WTC11 (cell line): ENCODE data around the gene USP34. TPM values are rescaled to one million over a fixed set of nuclear protein-coding genes. Genes with fewer than 3 reads are reported as not detected.

Source experiments
- ATAC-seq: fragments of 200-7000 bp; cut with Tn5 transposase; 2 replicates; pipeline ENCODE4 v1.10.0; 2021; ENCODE audit warnings: mild to moderate bottlenecking, moderate library complexity
- CTCF ChIA-PET: fragments of 300-600 bp; sonication (Branson Sonifier 250); formaldehyde crosslinking; loops from one replicate; lab custom pipeline; 2021; ENCODE audit warnings: antibody characterized with exemption; lab: Charles Lee
- POLR2A ChIA-PET: fragments of 350-600 bp; sonication (Branson Sonifier 250); formaldehyde crosslinking; loops from one replicate; lab custom pipeline; 2021; ENCODE audit warnings: antibody characterized with exemption; lab: Charles Lee
- DNase-seq: peaks from one replicate; pipeline ENCODE4 v3.0.0; 2021; ENCODE audit warnings: low spot score
- H3K27ac Mint-ChIP-seq: 2 replicates; pipeline ENCODE4 v1.8.0; 2021; ENCODE audit warnings: mixed read lengths
- H3K27me3 Mint-ChIP-seq: 2 replicates; pipeline ENCODE4 v1.8.0; 2021; ENCODE audit warnings: low read depth, mild to moderate bottlenecking, moderate library complexity, mixed read lengths
- H3K36me3 Mint-ChIP-seq: 2 replicates; pipeline ENCODE4 v1.8.0; 2021; ENCODE audit warnings: mixed read lengths
- H3K4me1 Mint-ChIP-seq: 2 replicates; pipeline ENCODE4 v1.8.0; 2022; ENCODE audit warnings: mixed read lengths
- H3K4me3 Mint-ChIP-seq: 2 replicates; pipeline ENCODE4 v1.8.0; 2021; ENCODE audit warnings: mild to moderate bottlenecking, moderate library complexity, mixed read lengths
- H3K9me3 Mint-ChIP-seq: 2 replicates; pipeline ENCODE4 v1.8.0; 2021; ENCODE audit warnings: mixed read lengths
- ARID4B ChIP-seq: sonication (generic); formaldehyde crosslinking; IDR thresholded peaks from 2 replicates; pipeline ENCODE4 v1.8.0; 2023; ENCODE audit warnings: missing genetic modification reagents, mild to moderate bottlenecking, borderline replicate concordance
- ATF2 ChIP-seq: sonication (generic); formaldehyde crosslinking; IDR thresholded peaks from 2 replicates; pipeline ENCODE4 v1.8.1; 2022; ENCODE audit warnings: low read depth, missing genetic modification reagents, borderline replicate concordance
- GABPB1 ChIP-seq: sonication (generic); formaldehyde crosslinking; IDR thresholded peaks from 2 replicates; pipeline ENCODE4 v1.8.1; 2023; ENCODE audit warnings: mild to moderate bottlenecking, missing genetic modification reagents
- HMGA2 ChIP-seq: fragments of 250-450 bp; sonication (Bioruptor Pico); IDR thresholded peaks from 2 replicates; pipeline ENCODE4 v1.4.0; 2021; ENCODE audit warnings: mild to moderate bottlenecking, moderate library complexity
- HMGXB4 ChIP-seq: sonication (generic); formaldehyde crosslinking; IDR thresholded peaks from 2 replicates; pipeline ENCODE4 v1.8.1; 2023; ENCODE audit warnings: mild to moderate bottlenecking, moderate library complexity, missing genetic modification reagents
- JAZF1 ChIP-seq: fragments of 250-450 bp; sonication (Bioruptor Pico); IDR thresholded peaks from 2 replicates; pipeline ENCODE4 v1.9.0; 2021; ENCODE audit warnings: moderate library complexity, mild to moderate bottlenecking, inconsistent platforms
- NFYB ChIP-seq: sonication (generic); formaldehyde crosslinking; conservative IDR thresholded peaks from 2 replicates; pipeline ENCODE4 v1.8.0; 2022; ENCODE audit warnings: low read depth, missing genetic modification reagents
- PRDM15 ChIP-seq: sonication (generic); formaldehyde crosslinking; IDR thresholded peaks from 2 replicates; pipeline ENCODE4 v1.8.0; 2022; ENCODE audit warnings: missing genetic modification reagents
- RELA ChIP-seq: sonication (generic); formaldehyde crosslinking; IDR thresholded peaks from 2 replicates; pipeline ENCODE4 v1.8.1; 2022; ENCODE audit warnings: missing genetic modification reagents, mild to moderate bottlenecking, borderline replicate concordance
- STAT6 ChIP-seq: sonication (generic); formaldehyde crosslinking; conservative IDR thresholded peaks from 2 replicates; pipeline ENCODE4 v1.8.1; 2023; ENCODE audit warnings: mild to moderate bottlenecking, low read depth, missing genetic modification reagents, moderate library complexity
- ZNF512 ChIP-seq: sonication (generic); formaldehyde crosslinking; IDR thresholded peaks from 2 replicates; pipeline ENCODE4 v1.8.1; 2022; ENCODE audit warnings: missing genetic modification reagents, borderline replicate concordance
- ZSCAN18 ChIP-seq: fragments of 250-450 bp; sonication (Bioruptor Pico); IDR thresholded peaks from 2 replicates; pipeline ENCODE4 v2.1.2; 2022; ENCODE audit warnings: mild to moderate bottlenecking, moderate library complexity
- total RNA-seq: library from RNA; stranded (reverse); gene quantifications from 3 replicates; pipeline ENCODE4 v1.2.3, GENCODE V29; 2021

Gene USP34
- total RNA-seq, 1 experiment from 2014 or later = 92.3 TPM

- no peak for TF ChIP-seq ARID4B (CRISPR knock-in tag)
- TF ChIP-seq PRDM15 (CRISPR knock-in tag) = no peak
- TF ChIP-seq, all 79 proteins: peak for 0
Observed at GRCh38 chr2:61492476-61492875, 21.6 kb upstream of the USP34 start (continued).

- ATAC-seq = no peak
- Mint-ChIP-seq H3K27ac (no peak overlapping the region), H3K4me3 (no peak overlapping the region), H3K27me3 (no peaks in the 10 kb centered on the region), H3K9me3 (no peaks in the 10 kb centered on the region), H3K36me3 (peaks cover 89% of the 10 kb centered on the region), H3K4me1 (no peaks in the 10 kb centered on the region)
- no peak for DNase-seq
- POLR2A ChIA-PET = interaction anchor here (0.7 kb wide), 1 partner anchor 282 kb away, joined by 3 read pairs; no protein-coding TSS in a partner anchor
- CTCF ChIA-PET = no interaction called here
- no peak for TF ChIP-seq GABPB1 (CRISPR knock-in tag)
- TF ChIP-seq NFYB = no peak
- TF ChIP-seq ATF2 = no peak
- TF ChIP-seq STAT6 (CRISPR knock-in tag) = no peak
- no peak for TF ChIP-seq HMGA2 (CRISPR knock-in tag)
- TF ChIP-seq JAZF1 (CRISPR knock-in tag) = no peak
- TF ChIP-seq PRDM15 (CRISPR knock-in tag) = no peak
- TF ChIP-seq HMGXB4 = no peak
- no peak for TF ChIP-seq ZSCAN18
- TF ChIP-seq RELA = no peak
- TF ChIP-seq ZNF512 (CRISPR knock-in tag) = no peak
Observed at GRCh38 chr2:61485281-61485680, 14.4 kb upstream of the USP34 start.
